Caco-2 (cell line): Measurements from ENCODE around the gene CCDC191. TPM values are rescaled to one million over a fixed set of nuclear protein-coding genes. Genes with fewer than 3 reads are reported as not detected.

Experiments
- BruUV-seq: library from RNA; stranded (reverse); fragments of 400-500 nt; replicated peaks from 2 replicates; lab custom pipeline; 2021; lab: Mats Ljungman, UMichigan
- CTCF ChIA-PET: fragments of 300-600 bp; sonication (Branson Sonifier 250); formaldehyde crosslinking; loops from one replicate; lab custom pipeline; 2022; ENCODE audit warnings: antibody characterized with exemption; lab: Charles Lee
- POLR2A ChIA-PET: fragments of 300-600 bp; sonication (Branson Sonifier 250); formaldehyde crosslinking; loops from one replicate; lab custom pipeline; 2022; ENCODE audit warnings: antibody characterized with exemption; lab: Charles Lee
- DNase-seq, 2 experiments: peaks; one replicate each; pipeline versions ENCODE4 v3.0.0 to v3.0.0-alpha.2; 2020 to 2022
- H3K27me3 ChIP-seq: replicated peaks from 2 replicates; pipeline ENCODE4 v1.6.0; 2011; ENCODE audit warnings: low read length; ENCODE audit not compliant: control insufficient read depth, insufficient read depth
- H3K36me3 ChIP-seq: 2 replicates; pipeline ENCODE4 v1.5.1; 2011; ENCODE audit warnings: low read length; ENCODE audit not compliant: control insufficient read depth, insufficient read depth
- H3K4me1 ChIP-seq: fragments of 250-450 bp; sonication (Bioruptor Pico); 2 replicates; pipeline ENCODE4 v1.5.1; 2020; ENCODE audit warnings: mild to moderate bottlenecking
- H3K4me3 ChIP-seq: 2 replicates; pipeline ENCODE4 v1.5.1; 2011; ENCODE audit warnings: low read depth, mild to moderate bottlenecking, control low read depth, low read length
- H3K9me3 ChIP-seq: fragments of 250-450 bp; sonication (Bioruptor Pico); 2 replicates; pipeline ENCODE4 v1.5.1; 2020; ENCODE audit warnings: mild to moderate bottlenecking, moderate library complexity
- H3K27ac Mint-ChIP-seq: one replicate; pipeline ENCODE4 v1.8.0; 2022; ENCODE audit warnings: mixed read lengths; ENCODE audit not compliant: unreplicated experiment
- H3K27me3 Mint-ChIP-seq: one replicate; pipeline ENCODE4 v1.8.0; 2022; ENCODE audit warnings: mixed read lengths; ENCODE audit not compliant: insufficient read depth, unreplicated experiment
- H3K36me3 Mint-ChIP-seq: one replicate; pipeline ENCODE4 v1.8.0; 2022; ENCODE audit warnings: mild to moderate bottlenecking, mixed read lengths; ENCODE audit not compliant: insufficient read depth, unreplicated experiment
- H3K4me1 Mint-ChIP-seq: one replicate; pipeline ENCODE4 v1.8.0; 2022; ENCODE audit warnings: low read depth, mixed read lengths; ENCODE audit not compliant: unreplicated experiment
- H3K4me3 Mint-ChIP-seq: one replicate; pipeline ENCODE4 v1.8.0; 2022; ENCODE audit warnings: mild to moderate bottlenecking, moderate library complexity, mixed read lengths; ENCODE audit not compliant: unreplicated experiment
- H3K9me3 Mint-ChIP-seq: one replicate; pipeline ENCODE4 v1.8.0; 2022; ENCODE audit warnings: mixed read lengths; ENCODE audit not compliant: unreplicated experiment
- intact Hi-C: fragments of 100-400 bp; cut with micrococcal nuclease; formaldehyde crosslinking; loops from one replicate; pipeline ENCODE4 v1.10.0; 2022; ENCODE audit not compliant: unreplicated experiment
- total RNA-seq: library from RNA; stranded (reverse); gene quantifications from 2 replicates; pipeline ENCODE4 v1.2.3, GENCODE V29; 2022
- TF ChIP-seq, protein P1 (sequence below), 2 experiments: fragments of 200-600 bp in 1 of 2; IDR thresholded peaks; 1 replicate in 1 of 2; 2 replicates in 1 of 2; pipeline versions ENCODE4 v1.5.1 to v1.8.0; 2011 to 2022; ENCODE audit warnings: antibody characterized with exemption in 1 of 2, control low read depth in 1 of 2, inconsistent platforms in 1 of 2, low read depth in 1 of 2, low read length in 1 of 2, mild to moderate bottlenecking in 1 of 2, moderate library complexity in 1 of 2; ENCODE audit not compliant: insufficient read depth in 1 of 2, severe bottlenecking in 1 of 2, unreplicated experiment in 1 of 2

CCDC191 gene
- total RNA-seq, 1 experiment from 2014 or later, result 2.2 TPM

DNA sequence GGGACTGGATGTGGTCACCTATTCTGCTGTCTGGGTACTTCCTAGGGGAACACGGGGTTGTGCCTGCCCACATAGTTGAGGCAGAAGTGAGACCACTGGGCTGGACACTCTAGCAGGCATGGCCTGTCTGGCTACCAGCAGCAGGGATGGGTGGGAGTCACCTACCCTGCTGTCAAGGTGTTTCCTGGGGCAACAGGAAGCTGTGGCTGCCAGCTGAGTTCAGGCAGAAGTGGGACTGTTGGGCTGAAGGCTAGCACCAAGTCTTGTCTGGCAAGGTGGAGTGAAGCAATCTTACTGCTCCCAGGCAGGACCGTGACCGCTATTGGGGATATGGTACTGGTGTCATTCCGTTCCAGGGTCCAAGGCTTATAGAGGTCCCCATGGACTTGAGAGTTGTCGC, 128.8 kb downstream of the CCDC191 start:
- no TSS peak for BruUV-seq
- ChIA-PET POLR2A (no interaction called here), CTCF (no interaction called here)
- no peaks in the 10 kb centered on the region for H3K36me3 Mint-ChIP-seq
- no peak for DNase-seq
- Histone ChIP-seq H3K9me3 (peaks cover 5% of the 10 kb centered on the region; the same call in 1 of the 2 replicates), H3K4me1 (no peaks in the 10 kb centered on the region), H3K36me3 (no peaks in the 10 kb centered on the region), H3K4me3 (no peak overlapping the region), H3K27me3 (no peaks in the 10 kb centered on the region)
- peaks cover 15% of the 10 kb centered on the region for H3K9me3 Mint-ChIP-seq
- intact Hi-C loops, result no loop called here
- TF ChIP-seq, protein P1, sequence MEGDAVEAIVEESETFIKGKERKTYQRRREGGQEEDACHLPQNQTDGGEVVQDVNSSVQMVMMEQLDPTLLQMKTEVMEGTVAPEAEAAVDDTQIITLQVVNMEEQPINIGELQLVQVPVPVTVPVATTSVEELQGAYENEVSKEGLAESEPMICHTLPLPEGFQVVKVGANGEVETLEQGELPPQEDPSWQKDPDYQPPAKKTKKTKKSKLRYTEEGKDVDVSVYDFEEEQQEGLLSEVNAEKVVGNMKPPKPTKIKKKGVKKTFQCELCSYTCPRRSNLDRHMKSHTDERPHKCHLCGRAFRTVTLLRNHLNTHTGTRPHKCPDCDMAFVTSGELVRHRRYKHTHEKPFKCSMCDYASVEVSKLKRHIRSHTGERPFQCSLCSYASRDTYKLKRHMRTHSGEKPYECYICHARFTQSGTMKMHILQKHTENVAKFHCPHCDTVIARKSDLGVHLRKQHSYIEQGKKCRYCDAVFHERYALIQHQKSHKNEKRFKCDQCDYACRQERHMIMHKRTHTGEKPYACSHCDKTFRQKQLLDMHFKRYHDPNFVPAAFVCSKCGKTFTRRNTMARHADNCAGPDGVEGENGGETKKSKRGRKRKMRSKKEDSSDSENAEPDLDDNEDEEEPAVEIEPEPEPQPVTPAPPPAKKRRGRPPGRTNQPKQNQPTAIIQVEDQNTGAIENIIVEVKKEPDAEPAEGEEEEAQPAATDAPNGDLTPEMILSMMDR (IDR thresholded peaks at IDR 0.05; ENCODE audit: insufficient read depth in 1 of 2, low read depth in 1 of 2, low read length in 1 of 2, severe bottlenecking in 1 of 2, unreplicated experiment in 1 of 2), result no peak
- H3K27me3 Mint-ChIP-seq, result no peaks in the 10 kb centered on the region
- H3K4me1 Mint-ChIP-seq, result no peaks in the 10 kb centered on the region
- H3K4me3 Mint-ChIP-seq, result no peak overlapping the region
- no peak overlapping the region for H3K27ac Mint-ChIP-seq

DNA sequence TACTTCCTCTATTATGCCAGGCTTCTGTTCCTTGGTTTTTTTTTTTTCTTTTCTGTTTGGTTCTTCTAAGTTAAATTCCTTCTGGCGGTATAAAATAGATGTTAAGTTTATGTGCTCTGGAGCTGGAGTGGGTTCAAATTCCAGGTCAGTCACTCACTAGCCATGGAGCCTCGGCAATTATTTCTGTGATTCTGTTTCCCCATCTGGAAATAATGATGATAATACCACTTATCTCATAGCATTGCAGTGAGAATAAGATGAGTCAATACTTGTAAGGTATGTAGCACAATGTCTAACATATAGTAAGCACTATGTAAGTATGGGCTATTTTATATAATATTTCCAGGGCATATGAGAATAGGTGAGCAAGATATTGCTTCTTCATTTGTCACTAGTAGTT, 141.7 kb downstream of the CCDC191 start:
- CTCF ChIA-PET, result interaction anchor here (0.6 to 2.8 kb wide), 2 partner anchors 11 to 71 kb away, joined by 3 to 24 read pairs; no protein-coding TSS in a partner anchor
- H3K27me3 ChIP-seq, result no peaks in the 10 kb centered on the region
- peaks cover 3% of the 10 kb centered on the region for H3K27me3 Mint-ChIP-seq
- BruUV-seq, result no TSS peak
- TF ChIP-seq, protein P1 (IDR thresholded peaks at IDR 0.05; ENCODE audit: insufficient read depth in 1 of 2, low read depth in 1 of 2, low read length in 1 of 2, severe bottlenecking in 1 of 2, unreplicated experiment in 1 of 2), result no peak
- H3K9me3 ChIP-seq, result no peaks in the 10 kb centered on the region
- H3K4me1 ChIP-seq, result no peaks in the 10 kb centered on the region
- H3K36me3 ChIP-seq, result no peaks in the 10 kb centered on the region
- no peaks in the 10 kb centered on the region for H3K9me3 Mint-ChIP-seq
- intact Hi-C loops, result no loop called here
- no peaks in the 10 kb centered on the region for H3K36me3 Mint-ChIP-seq
- H3K27ac Mint-ChIP-seq, result no peak overlapping the region
- POLR2A ChIA-PET, result no interaction called here
- H3K4me1 Mint-ChIP-seq, result no peaks in the 10 kb centered on the region
- no peak for DNase-seq
- H3K4me3 Mint-ChIP-seq, result no peak overlapping the region
- H3K4me3 ChIP-seq, result no peak overlapping the region

Other genes starting within 250 kb of the CCDC191 start
- 3.9 and 4.2 TPM in 2 replicates for gene GRAMD1C, start 217.7 kb downstream of the CCDC191 start, total RNA-seq
- 9.0 and 9.1 TPM in 2 replicates for gene ZDHHC23, start 108.5 kb downstream of the CCDC191 start, total RNA-seq
- gene QTRT2, start 211 bp upstream of the CCDC191 start, total RNA-seq, result 30.7 and 35.7 TPM in 2 replicates
- not detected in 2 replicates for gene DRD3, start 122.5 kb upstream of the CCDC191 start, total RNA-seq
- gene ZNF80, start 181.1 kb upstream of the CCDC191 start, total RNA-seq, result not detected in 2 replicates
- not detected in 2 replicates for gene TIGIT, start 237.5 kb upstream of the CCDC191 start, total RNA-seq